Measurements from ENCODE around the gene ICE1. TPM values are rescaled to one million over a fixed set of nuclear protein-coding genes. Genes with fewer than 3 reads are reported as not detected.

The ICE1 gene
- total and polyA plus RNA-seq, 10 donors: 4.9 to 42.7 (median 31.3) TPM

DNA sequence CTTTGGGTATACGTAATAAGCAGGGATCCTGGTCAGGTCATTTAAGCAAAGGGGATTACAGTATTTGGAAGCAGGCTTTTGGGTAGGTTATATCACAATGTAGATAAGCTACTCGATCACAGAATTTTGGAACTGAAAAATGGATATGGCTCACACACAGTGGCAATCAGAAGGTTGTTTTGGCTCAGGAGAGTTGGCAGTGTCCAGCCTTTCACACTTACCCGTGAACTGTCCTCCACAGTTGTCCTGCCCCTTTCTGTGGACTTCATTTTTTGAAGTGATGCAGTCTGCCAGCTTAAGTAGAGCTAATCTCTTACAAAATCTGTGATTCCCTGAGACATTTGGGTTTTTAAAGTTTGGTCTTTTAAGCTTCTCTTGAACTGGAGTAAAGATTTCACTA, 30.7 kb downstream of the ICE1 start:
- no peaks in the 10 kb centered on the region for H3K27me3 ChIP-seq (replicated peaks in 1 of 7)
- no peaks in the 10 kb centered on the region for H3K9me3 ChIP-seq
- no peak for DNase-seq
- WGBS, 5 donors: 93 to 99% (median 94%) methylated on average over 3 of the region's 3 CpGs
- intact Hi-C loops (cut with DNase I; ENCODE audit: low total_unique reads): no loop called here
- no peak overlapping the region for H3K27ac ChIP-seq
- peaks cover 0 to 100% (median 74%) of the 10 kb centered on the region in 6 donors for H3K36me3 ChIP-seq
- TF ChIP-seq, protein P1, sequence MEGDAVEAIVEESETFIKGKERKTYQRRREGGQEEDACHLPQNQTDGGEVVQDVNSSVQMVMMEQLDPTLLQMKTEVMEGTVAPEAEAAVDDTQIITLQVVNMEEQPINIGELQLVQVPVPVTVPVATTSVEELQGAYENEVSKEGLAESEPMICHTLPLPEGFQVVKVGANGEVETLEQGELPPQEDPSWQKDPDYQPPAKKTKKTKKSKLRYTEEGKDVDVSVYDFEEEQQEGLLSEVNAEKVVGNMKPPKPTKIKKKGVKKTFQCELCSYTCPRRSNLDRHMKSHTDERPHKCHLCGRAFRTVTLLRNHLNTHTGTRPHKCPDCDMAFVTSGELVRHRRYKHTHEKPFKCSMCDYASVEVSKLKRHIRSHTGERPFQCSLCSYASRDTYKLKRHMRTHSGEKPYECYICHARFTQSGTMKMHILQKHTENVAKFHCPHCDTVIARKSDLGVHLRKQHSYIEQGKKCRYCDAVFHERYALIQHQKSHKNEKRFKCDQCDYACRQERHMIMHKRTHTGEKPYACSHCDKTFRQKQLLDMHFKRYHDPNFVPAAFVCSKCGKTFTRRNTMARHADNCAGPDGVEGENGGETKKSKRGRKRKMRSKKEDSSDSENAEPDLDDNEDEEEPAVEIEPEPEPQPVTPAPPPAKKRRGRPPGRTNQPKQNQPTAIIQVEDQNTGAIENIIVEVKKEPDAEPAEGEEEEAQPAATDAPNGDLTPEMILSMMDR (IDR thresholded peaks at IDR 0.05 in 8 of 11, conservative IDR thresholded peaks at IDR 0.05 in 3 of 11): no peak
- no peaks in the 10 kb centered on the region for H3K4me1 ChIP-seq
- no peak overlapping the region for H3K4me3 ChIP-seq

DNA sequence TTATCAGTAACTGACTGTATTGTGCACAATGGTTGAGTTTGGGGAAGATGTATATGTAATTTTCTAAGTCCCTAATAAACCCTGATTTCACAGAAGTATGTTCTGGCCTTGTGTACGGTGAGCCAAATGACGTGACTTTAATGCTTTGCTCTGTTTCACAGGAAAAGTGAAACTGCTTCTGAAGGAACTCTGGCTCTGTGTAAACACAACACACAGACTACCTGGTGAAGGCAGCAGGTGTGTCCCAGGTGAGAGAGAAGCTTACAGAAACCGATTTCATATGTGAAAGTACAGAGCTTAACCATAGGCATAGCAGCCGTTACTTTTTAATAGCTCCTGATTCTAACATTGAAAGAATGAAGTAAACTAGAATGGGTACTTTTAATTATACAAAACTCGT, 31.9 kb downstream of the ICE1 start:
- Histone ChIP-seq H3K27me3 (replicated peaks in 1 of 7) (no peaks in the 10 kb centered on the region), H3K4me1 (no peaks in the 10 kb centered on the region), H3K4me3 (no peak overlapping the region), H3K27ac (no peak overlapping the region), H3K9me3 (no peaks in the 10 kb centered on the region), H3K36me3 (peaks cover 0 to 100% (median 75%) of the 10 kb centered on the region in 6 donors)
- TF ChIP-seq, protein P1 (IDR thresholded peaks at IDR 0.05 in 8 of 11, conservative IDR thresholded peaks at IDR 0.05 in 3 of 11): no peak
- TF ChIP-seq POLR2A (IDR thresholded peaks at IDR 0.05) (no peak), POLR2AphosphoS5 (IDR thresholded peaks at IDR 0.05) (no peak)
- WGBS, 5 donors: 90 to 95% (median 93%) methylated on average over 5 of the region's 5 CpGs
- DNase-seq: no peak
- intact Hi-C loops (cut with DNase I; ENCODE audit: low total_unique reads): no loop called here

DNA sequence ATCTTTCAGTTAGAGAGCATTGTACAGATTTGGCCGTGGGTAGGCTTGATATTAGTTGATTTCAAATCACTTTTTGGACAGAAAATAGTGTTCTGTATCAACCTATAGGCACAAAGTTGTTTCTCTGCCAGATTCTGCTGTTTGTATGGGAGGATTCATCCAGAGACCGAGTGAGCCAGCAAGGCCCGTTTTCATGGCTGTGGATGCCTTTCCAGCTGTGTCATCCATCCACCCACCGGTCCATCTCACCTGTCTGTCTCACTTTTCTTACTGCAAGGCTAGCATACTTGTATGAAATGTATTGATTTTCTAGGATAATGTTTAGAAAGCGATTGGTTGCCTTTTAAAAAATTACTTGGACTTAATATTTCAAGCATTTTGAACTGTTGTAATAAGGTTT, 34.4 kb downstream of the ICE1 start:
- intact Hi-C loops (cut with DNase I; ENCODE audit: low total_unique reads): no loop called here
- Histone ChIP-seq H3K36me3 (peaks cover 0 to 100% (median 83%) of the 10 kb centered on the region in 6 donors), H3K27ac (no peak overlapping the region), H3K9me3 (no peaks in the 10 kb centered on the region), H3K4me1 (no peaks in the 10 kb centered on the region), H3K4me3 (no peak overlapping the region), H3K27me3 (replicated peaks in 1 of 7) (no peaks in the 10 kb centered on the region)
- WGBS, 5 donors: 85 to 95% (median 94%) methylated on average over 5 of the region's 5 CpGs
- TF ChIP-seq POLR2A (IDR thresholded peaks at IDR 0.05): no peak
- TF ChIP-seq, protein P1 (IDR thresholded peaks at IDR 0.05 in 8 of 11, conservative IDR thresholded peaks at IDR 0.05 in 3 of 11): no peak
- no peak for TF ChIP-seq POLR2AphosphoS5 (IDR thresholded peaks at IDR 0.05)
- no peak for DNase-seq

DNA sequence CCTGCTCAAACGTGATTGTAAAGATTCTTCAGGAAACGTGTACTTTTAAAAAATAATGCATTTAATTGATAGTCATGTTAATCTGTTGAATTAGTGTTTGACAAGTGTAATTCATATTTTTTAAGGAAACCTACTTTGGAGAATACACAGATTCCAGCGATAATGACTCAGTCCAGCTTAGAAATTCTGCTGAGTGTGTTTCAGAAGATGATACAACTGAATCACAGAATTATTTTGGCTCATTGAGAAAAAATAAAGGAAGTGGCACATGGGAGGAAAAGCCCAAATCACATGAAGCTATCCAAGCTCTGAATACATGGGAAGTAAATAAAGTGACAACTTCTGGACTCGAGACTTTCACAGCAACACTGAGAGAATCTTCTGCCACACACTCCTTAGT, 37.8 kb downstream of the ICE1 start:
- Histone ChIP-seq H3K4me3 (no peak overlapping the region), H3K27me3 (replicated peaks in 1 of 7) (no peaks in the 10 kb centered on the region), H3K36me3 (peaks cover 0 to 100% (median 85%) of the 10 kb centered on the region in 6 donors), H3K27ac (no peak overlapping the region), H3K4me1 (no peaks in the 10 kb centered on the region), H3K9me3 (no peaks in the 10 kb centered on the region)
- no peak for DNase-seq
- TF ChIP-seq POLR2A (IDR thresholded peaks at IDR 0.05): no peak
- intact Hi-C loops (cut with DNase I; ENCODE audit: low total_unique reads): no loop called here
- WGBS, 5 donors: 80 to 98% (median 91%) methylated on average over 4 of the region's 4 CpGs

DNA sequence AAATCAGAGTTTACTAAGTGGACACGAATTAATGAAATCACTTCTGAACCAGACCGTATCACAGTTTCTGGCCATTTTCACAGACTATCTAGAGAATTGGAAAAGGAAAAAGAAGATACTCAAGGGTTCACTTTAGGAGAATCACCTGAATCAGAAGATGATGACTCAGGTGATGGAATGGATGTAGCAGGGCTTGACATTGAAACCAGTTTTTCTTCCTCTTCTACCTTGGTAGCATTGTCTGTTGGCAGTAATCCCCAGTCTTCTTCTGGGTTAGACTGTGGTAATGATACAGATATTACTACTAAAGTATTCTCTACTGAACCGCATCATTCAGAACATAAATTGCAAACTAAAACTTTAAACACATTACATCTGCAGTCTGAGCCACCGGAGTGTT, 38.5 kb downstream of the ICE1 start:
- no peak for DNase-seq
- intact Hi-C loops (cut with DNase I; ENCODE audit: low total_unique reads): no loop called here
- no peaks in the 10 kb centered on the region for H3K9me3 ChIP-seq
- TF ChIP-seq POLR2A (IDR thresholded peaks at IDR 0.05): no peak
- no peak for TF ChIP-seq POLR2AphosphoS5 (IDR thresholded peaks at IDR 0.05)
- TF ChIP-seq, protein P1 (IDR thresholded peaks at IDR 0.05 in 8 of 11, conservative IDR thresholded peaks at IDR 0.05 in 3 of 11): no peak
- whole genome bisulfite sequencing, 5 donors: 94 to 99% (median 97%) methylated on average over 4 of the region's 4 CpGs
- no peaks in the 10 kb centered on the region for H3K4me1 ChIP-seq
- H3K27me3 ChIP-seq (replicated peaks in 1 of 7): no peaks in the 10 kb centered on the region
- no peak overlapping the region for H3K4me3 ChIP-seq
- peaks cover 0 to 100% (median 89%) of the 10 kb centered on the region in 6 donors for H3K36me3 ChIP-seq
- no peak overlapping the region for H3K27ac ChIP-seq

Data from spleen (tissue), 11 donors.